Measurements from ENCODE around the gene PROK1. TPM values are rescaled to one million over a fixed set of nuclear protein-coding genes. Genes with fewer than 3 reads are reported as not detected.

Gene PROK1
- total RNA-seq, 1 donor from 2014 or later = not detected

DNA sequence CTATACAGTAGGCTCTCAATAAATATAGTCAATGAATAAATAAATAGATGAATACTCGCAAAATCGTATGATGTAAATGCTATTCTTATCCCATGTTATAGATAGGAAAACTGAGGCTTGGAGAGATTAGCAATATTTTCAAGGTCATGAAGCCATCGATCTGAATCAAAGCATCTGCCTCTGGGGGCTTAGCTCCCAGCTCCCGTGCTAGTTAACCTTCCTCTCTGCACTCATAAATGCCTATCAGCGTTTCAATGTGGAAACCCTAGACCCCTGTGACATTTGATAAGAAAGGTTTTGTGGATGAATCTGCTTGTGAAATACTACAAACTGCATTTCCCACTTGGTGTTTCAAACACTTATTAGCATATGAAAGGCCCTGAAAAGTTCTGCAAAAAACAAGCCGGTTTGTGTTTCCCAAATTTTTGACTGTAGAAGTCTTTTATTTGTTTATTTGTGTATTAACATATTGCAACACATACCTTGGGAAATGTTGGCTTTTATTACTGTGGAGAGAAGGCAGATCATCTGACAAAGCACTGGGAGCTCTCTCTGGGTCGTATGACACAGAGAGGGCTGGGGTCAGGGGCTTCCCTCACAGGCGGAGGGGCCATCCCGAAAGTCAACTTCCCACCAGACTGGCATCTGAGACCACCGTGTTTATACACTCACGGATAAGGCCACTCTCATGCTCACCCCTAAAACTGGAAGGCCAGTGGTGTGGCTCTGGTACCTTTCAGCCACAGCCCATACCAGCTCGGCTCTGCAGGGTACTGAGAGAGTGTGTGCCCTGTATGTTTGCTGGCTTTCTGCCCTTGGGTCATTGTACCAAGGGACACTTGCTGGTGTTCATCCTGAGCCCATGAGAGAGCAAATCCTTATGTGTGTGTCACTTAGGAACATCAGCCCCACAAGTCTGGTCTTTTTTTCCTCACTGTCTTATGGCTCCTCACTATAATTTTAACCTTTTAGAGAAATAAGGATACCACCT is 993 bp upstream of the PROK1 start:
- FAIRE-seq = no peak
- Histone ChIP-seq H3K4me2 (ENCODE audit: low read length) (no peak overlapping the region), H3K9ac (ENCODE audit: low read length) (no peak overlapping the region), H3K27me3 (ENCODE audit: insufficient read depth, low read length) (peaks cover 46% of the 10 kb centered on the region), H3K9me3 (ENCODE audit: insufficient read depth, low read depth, low read length) (no peaks in the 10 kb centered on the region), H2AFZ (ENCODE audit: low read depth, low read length) (no peak overlapping the region), H3K36me3 (ENCODE audit: insufficient read depth, low read length) (no peaks in the 10 kb centered on the region), H3K4me1 (ENCODE audit: insufficient read depth, low read length) (no peaks in the 10 kb centered on the region), H3K27ac (ENCODE audit: low read depth, low read length) (no peak overlapping the region), H3K4me3 (ENCODE audit: insufficient read depth, low read depth, low read length) (no peak overlapping the region), H4K20me1 (ENCODE audit: insufficient read depth, low read length) (no peaks in the 10 kb centered on the region), H3K79me2 (ENCODE audit: insufficient read depth, low read length) (no peaks in the 10 kb centered on the region)
- H3K4me1 Mint-ChIP-seq (ENCODE audit: low read depth, unreplicated experiment) = no peaks in the 10 kb centered on the region
- H3K4me3 Mint-ChIP-seq (ENCODE audit: unreplicated experiment) = no peak overlapping the region
- H3K36me3 Mint-ChIP-seq (ENCODE audit: low read depth, unreplicated experiment) = no peaks in the 10 kb centered on the region
- DNase-seq (ENCODE audit: low read depth) = no peak
- H3K9me3 Mint-ChIP-seq (ENCODE audit: unreplicated experiment) = no peaks in the 10 kb centered on the region
- TF ChIP-seq EZH2 (IDR thresholded peaks at IDR 0.05; ENCODE audit: insufficient read depth, low read length) = no peak
- TF ChIP-seq, protein P1, sequence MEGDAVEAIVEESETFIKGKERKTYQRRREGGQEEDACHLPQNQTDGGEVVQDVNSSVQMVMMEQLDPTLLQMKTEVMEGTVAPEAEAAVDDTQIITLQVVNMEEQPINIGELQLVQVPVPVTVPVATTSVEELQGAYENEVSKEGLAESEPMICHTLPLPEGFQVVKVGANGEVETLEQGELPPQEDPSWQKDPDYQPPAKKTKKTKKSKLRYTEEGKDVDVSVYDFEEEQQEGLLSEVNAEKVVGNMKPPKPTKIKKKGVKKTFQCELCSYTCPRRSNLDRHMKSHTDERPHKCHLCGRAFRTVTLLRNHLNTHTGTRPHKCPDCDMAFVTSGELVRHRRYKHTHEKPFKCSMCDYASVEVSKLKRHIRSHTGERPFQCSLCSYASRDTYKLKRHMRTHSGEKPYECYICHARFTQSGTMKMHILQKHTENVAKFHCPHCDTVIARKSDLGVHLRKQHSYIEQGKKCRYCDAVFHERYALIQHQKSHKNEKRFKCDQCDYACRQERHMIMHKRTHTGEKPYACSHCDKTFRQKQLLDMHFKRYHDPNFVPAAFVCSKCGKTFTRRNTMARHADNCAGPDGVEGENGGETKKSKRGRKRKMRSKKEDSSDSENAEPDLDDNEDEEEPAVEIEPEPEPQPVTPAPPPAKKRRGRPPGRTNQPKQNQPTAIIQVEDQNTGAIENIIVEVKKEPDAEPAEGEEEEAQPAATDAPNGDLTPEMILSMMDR (IDR thresholded peaks at IDR 0.05; ENCODE audit: insufficient read depth, low read depth, low read length) = no peak
- H3K27ac Mint-ChIP-seq (ENCODE audit: unreplicated experiment) = no peak overlapping the region
- peaks cover 72% of the 10 kb centered on the region for H3K27me3 Mint-ChIP-seq (ENCODE audit: low read depth, unreplicated experiment)

DNA sequence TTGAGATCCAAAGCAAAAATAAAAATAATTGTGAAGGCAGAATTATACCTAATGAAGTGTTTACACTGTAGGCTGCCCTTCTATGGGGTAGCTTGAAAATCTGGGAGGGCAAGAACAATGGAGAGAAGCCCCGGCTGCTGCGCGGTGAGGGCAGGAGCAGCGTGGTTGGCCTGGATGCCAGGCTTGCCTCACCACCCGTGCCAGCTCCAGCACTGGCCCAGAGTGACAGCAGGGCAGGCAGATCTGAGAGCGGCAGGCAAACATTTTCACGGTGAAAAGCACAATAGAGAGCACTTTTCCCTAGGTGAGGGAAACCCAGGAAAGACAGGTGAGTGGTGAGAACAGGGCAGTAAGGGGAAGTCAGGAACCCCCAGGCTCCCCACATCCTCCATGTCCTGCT is 1.4 kb downstream of the PROK1 start:
- Mint-ChIP-seq H3K9me3 (ENCODE audit: unreplicated experiment) (no peaks in the 10 kb centered on the region), H3K4me3 (ENCODE audit: unreplicated experiment) (no peak overlapping the region), H3K36me3 (ENCODE audit: low read depth, unreplicated experiment) (no peaks in the 10 kb centered on the region), H3K27ac (ENCODE audit: unreplicated experiment) (no peak overlapping the region), H3K27me3 (ENCODE audit: low read depth, unreplicated experiment) (peaks cover 83% of the 10 kb centered on the region), H3K4me1 (ENCODE audit: low read depth, unreplicated experiment) (no peaks in the 10 kb centered on the region)
- FAIRE-seq = no peak
- Histone ChIP-seq H3K9me3 (ENCODE audit: insufficient read depth, low read depth, low read length) (no peaks in the 10 kb centered on the region), H3K36me3 (ENCODE audit: insufficient read depth, low read length) (no peaks in the 10 kb centered on the region), H3K27ac (ENCODE audit: low read depth, low read length) (no peak overlapping the region), H3K4me1 (ENCODE audit: insufficient read depth, low read length) (no peaks in the 10 kb centered on the region), H4K20me1 (ENCODE audit: insufficient read depth, low read length) (no peaks in the 10 kb centered on the region), H3K27me3 (ENCODE audit: insufficient read depth, low read length) (peaks cover 45% of the 10 kb centered on the region), H3K9ac (ENCODE audit: low read length) (no peak overlapping the region), H3K4me2 (ENCODE audit: low read length) (no peak overlapping the region), H2AFZ (ENCODE audit: low read depth, low read length) (no peak overlapping the region), H3K4me3 (ENCODE audit: insufficient read depth, low read depth, low read length) (no peak overlapping the region), H3K79me2 (ENCODE audit: insufficient read depth, low read length) (no peaks in the 10 kb centered on the region)
- no peak for DNase-seq (ENCODE audit: low read depth)
- no peak for TF ChIP-seq EZH2 (IDR thresholded peaks at IDR 0.05; ENCODE audit: insufficient read depth, low read length)
- TF ChIP-seq, protein P1 (IDR thresholded peaks at IDR 0.05; ENCODE audit: insufficient read depth, low read depth, low read length) = no peak

DNA sequence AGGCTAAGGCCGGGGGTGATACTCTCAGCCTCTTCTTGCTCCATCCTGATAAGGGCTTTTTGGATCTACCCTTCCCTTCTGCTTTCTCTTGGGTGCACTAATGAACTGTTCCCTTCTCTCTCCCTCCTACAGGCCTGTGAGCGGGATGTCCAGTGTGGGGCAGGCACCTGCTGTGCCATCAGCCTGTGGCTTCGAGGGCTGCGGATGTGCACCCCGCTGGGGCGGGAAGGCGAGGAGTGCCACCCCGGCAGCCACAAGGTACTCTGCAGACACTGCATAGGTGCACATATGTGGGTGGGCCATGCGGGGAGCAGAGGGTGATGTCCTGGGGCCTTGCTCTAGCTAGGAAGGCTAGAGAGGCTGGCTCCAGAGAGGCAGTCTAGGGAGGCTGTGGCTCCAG is 2.9 kb downstream of the PROK1 start:
- H3K27me3 Mint-ChIP-seq (ENCODE audit: low read depth, unreplicated experiment) = peaks cover 73% of the 10 kb centered on the region
- H3K36me3 Mint-ChIP-seq (ENCODE audit: low read depth, unreplicated experiment) = no peaks in the 10 kb centered on the region

More for the DNA sequence above, 2.9 kb downstream of the PROK1 start:
- H3K27me3 ChIP-seq (ENCODE audit: insufficient read depth, low read length) = peaks cover 39% of the 10 kb centered on the region
- no peaks in the 10 kb centered on the region for H3K9me3 ChIP-seq (ENCODE audit: insufficient read depth, low read depth, low read length)
- no peaks in the 10 kb centered on the region for H3K79me2 ChIP-seq (ENCODE audit: insufficient read depth, low read length)
- H2AFZ ChIP-seq (ENCODE audit: low read depth, low read length) = no peak overlapping the region
- H3K9ac ChIP-seq (ENCODE audit: low read length) = no peak overlapping the region
- FAIRE-seq (no peak), DNase-seq (ENCODE audit: low read depth) (no peak)
- H3K4me2 ChIP-seq (ENCODE audit: low read length) = no peak overlapping the region
- TF ChIP-seq, protein P1 (IDR thresholded peaks at IDR 0.05; ENCODE audit: insufficient read depth, low read depth, low read length) = no peak
- no peak for TF ChIP-seq EZH2 (IDR thresholded peaks at IDR 0.05; ENCODE audit: insufficient read depth, low read length)
- H3K9me3 Mint-ChIP-seq (ENCODE audit: unreplicated experiment) = no peaks in the 10 kb centered on the region
- no peak overlapping the region for H3K4me3 Mint-ChIP-seq (ENCODE audit: unreplicated experiment)
- no peaks in the 10 kb centered on the region for H4K20me1 ChIP-seq (ENCODE audit: insufficient read depth, low read length)
- no peaks in the 10 kb centered on the region for H3K4me1 Mint-ChIP-seq (ENCODE audit: low read depth, unreplicated experiment)
- H3K27ac ChIP-seq (ENCODE audit: low read depth, low read length) = no peak overlapping the region
- no peak overlapping the region for H3K4me3 ChIP-seq (ENCODE audit: insufficient read depth, low read depth, low read length)
- H3K36me3 ChIP-seq (ENCODE audit: insufficient read depth, low read length) = no peaks in the 10 kb centered on the region
- H3K27ac Mint-ChIP-seq (ENCODE audit: unreplicated experiment) = no peak overlapping the region
- no peaks in the 10 kb centered on the region for H3K4me1 ChIP-seq (ENCODE audit: insufficient read depth, low read length)
